HuH-7 (cell line): Measurements from ENCODE around the gene HMGXB3.

ENCODE experiments used
- DNase-seq: peaks from one replicate; pipeline ENCODE4 v3.0.0; 2011; ENCODE audit warnings: low spot score

Gene HMGXB3

DNA sequence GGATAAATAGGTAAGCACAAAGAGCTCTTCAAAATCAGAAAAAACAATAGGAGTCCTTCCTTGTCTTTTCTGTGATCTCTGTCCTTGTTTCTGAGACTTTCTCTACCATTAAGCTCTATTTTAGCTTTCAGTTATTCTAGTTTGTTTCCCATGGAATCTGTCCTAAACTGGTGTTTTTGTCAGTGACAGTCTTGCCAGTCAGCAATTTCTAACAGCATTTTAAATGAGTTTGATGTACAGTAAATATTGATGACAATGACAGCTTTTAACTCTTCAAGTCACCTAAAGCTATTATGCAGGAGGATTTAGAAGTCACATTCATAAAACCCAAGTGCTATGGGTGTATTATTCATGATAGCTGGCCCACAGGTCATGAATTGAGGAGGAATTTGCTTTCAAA is 18.0 kb upstream of the HMGXB3 start:
- no peak for DNase-seq

DNA sequence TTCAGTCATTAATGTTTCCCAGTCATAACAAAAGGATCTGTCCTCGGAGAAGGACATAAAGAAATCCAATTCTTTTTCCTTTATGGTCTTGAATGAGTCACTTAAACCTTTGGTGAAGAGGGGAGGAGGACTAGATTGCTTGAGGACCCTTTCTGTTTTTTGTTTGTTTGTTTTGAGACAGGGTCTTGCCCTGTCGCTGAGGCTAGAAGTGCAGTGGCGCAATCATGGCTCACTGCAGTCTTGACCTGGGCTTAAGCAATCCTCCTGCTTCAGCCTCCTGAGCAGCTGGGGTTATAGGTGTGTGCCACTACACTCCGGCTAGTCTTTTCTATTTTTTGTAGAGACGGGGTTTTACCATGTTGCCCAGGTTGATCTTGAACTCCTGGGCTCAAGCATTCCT is 12.4 kb upstream of the HMGXB3 start:
- no peak for DNase-seq

DNA sequence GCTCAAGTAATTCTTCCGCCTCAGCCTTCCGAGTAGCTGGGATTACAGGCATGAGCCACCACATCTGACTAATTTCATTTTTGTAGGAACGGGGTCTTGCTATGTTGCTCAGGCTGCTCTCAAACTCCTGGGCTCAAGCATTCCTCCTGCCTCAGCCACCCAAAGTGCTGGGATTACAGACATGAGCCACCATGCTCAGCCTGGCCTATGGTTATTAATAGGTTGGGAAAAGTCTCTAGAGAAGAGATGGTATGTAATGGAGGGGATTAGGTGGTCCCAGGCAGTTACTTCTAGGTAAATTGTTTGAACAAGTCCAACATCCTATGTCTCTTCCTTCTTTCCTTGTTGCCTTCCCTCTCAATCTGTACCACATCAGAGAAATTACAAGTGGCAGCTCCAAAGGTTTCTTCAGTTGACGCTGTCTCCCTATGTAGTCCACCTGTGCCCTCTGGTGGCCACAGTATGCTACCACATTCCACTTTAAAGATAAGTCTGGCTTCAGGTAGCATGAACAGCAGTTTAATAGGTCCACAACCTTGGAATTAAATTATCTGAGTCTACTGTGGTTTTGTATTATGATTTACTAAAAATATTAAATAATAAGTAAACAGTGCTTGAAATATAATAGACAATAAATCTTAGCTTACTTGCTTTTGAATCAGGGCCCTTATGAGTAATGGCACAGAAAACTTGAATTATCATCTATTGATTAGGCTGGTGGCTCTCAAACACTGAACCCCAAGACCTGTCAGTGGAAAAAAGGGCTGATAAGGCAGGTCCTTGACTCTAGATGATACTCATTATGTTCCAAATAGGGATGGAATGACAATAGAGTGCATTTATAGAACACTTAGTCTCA is 9.8 kb upstream of the HMGXB3 start:
- peak; percentile 48 for DNase-seq

DNA sequence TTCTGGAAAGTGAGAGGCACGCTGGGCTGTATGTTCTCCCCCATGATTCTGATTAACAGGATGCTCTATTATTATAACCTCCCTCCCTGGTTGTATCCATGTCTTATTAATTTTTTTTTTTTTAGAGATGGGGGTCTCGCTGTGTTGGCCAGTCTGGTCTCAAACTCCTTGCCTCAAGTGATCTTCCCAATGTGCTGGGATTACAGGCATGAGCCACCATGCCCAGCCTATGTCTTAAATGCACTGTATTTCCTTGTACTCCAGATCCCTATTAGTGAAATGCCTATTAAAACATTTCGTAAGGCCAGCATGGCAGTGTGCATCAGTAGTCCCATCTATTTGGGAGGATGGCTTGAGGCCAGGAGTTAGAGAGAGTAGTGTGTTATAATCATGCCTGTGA is 7.1 kb upstream of the HMGXB3 start:
- no peak for DNase-seq

DNA sequence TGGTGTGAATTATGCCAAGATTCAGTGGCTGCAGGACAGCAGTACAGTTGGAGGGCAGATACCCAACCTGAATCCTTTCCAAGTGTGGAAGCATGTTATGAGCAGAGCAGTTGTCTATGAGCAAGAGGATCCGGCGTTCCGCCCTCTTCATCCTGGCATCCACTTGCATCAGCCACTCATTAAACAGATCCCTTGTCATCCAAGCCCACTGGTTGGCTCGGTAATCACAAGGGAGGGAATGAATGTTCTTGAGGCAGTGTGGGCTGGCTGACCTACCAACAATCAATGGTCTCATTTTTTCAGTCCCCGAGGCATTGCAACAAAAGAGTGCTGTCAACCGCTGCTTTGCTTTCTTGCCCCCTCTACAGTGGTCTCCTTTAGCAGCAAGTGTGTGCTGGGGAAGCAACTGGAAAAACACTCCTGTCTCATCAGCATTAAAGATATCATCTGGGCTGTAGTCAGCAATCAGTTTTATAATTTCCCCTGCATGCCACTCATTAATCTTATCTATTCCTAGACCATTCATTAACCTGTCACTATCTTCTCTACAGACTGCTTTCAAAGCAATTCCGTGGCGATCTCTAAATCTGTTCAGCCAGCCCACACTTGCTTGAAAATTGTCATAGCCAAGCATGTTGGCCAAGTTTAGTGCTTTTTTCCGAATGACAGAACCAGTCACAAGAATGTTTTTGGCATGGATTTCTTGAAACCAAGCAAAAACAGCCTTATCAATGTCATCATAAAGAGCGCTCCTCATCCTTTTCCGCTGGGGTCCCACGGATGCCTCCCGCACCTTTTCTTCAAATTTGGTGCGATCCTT is 4.9 kb upstream of the HMGXB3 start:
- no peak for DNase-seq

DNA sequence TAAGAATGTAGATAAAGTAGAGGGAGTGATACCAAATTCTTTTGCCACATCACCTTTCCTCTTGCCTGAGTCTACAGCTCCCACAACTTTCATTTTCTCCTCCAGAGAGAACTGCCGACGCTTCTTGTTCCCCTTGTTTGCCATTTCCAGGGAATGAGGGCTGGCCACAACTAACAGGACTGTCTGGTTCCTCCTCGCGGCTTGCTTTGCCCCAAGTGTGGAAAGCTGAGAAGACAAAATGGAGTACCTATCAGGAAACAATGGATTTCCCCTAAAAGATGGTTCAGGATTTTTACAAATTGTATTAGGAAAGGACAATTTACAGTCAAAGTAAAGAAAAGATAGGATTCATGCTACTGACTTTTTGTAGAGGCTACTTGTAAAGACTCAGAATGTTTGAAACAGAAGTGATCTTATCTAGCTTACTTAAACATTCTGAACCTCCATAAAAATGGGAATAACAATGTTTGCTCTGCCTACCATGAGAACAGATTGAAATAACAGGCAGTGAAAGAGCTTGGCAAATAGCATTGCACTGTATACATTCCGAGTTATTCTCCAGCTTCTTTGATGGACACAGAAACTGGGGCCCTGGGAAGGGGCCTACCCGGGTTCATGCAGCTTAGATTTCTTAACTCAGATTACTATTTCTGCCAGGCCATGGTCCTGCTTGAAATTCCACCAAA is 4.2 kb upstream of the HMGXB3 start:
- no peak for DNase-seq

DNA sequence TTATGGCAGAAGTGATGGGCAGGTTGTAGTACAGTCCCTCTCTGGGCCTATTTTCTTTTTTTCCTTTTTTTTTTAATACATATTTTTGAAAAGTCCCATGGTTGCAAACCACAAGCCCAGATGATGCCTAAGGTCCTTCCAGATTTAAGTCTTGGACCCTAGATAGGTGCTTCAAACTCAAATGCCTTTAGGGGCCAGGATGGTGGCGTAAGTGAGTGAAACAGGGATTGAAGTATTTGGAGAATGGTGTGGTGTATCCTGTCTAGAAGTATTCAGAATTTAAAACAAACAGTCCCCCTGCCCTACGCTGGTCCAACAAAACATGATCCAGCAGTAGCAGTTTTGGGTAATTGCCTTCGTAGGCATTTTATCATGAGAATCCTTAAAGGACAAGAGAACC is 2.3 kb upstream of the HMGXB3 start:
- no peak for DNase-seq

DNA sequence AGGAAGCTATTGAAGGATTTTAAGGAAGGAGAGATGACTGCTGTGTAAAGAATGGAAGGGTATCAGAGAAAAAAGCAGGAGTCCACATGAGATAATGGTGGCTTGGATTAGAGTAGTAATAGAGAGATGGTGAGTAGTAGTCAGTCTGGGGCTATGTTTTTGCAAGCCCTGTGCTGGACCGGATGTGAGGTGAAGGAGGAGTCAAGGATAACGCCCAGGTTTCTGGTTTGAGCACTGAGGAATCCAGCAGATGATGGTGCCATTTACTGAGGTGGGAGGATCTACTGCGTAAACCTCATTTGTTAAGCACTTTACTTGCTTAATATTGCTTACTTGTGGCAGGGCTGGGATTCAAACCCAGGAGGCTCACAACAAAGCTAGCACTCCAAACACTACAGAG is 1.2 kb upstream of the HMGXB3 start:
- DNase-seq: no peak

DNA sequence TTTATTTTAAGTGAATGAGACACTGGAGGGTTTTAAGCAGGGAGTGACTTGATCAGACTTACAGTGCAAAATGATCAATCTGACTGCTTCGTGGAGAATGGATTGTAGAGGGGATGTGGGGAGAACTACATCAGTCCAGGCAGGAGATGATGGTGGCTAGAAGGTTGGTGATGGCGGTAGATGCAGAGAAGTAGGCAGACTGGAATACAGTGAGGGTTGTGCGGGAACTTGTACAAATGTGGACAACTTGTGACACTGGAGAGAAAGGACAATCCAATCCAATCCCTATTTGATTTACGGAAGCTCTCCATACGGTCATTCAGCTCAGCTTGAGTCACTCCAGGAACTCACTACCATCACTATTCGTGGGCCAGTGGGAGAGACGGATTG is 678 bp upstream of the HMGXB3 start:
- DNase-seq: no peak

DNA sequence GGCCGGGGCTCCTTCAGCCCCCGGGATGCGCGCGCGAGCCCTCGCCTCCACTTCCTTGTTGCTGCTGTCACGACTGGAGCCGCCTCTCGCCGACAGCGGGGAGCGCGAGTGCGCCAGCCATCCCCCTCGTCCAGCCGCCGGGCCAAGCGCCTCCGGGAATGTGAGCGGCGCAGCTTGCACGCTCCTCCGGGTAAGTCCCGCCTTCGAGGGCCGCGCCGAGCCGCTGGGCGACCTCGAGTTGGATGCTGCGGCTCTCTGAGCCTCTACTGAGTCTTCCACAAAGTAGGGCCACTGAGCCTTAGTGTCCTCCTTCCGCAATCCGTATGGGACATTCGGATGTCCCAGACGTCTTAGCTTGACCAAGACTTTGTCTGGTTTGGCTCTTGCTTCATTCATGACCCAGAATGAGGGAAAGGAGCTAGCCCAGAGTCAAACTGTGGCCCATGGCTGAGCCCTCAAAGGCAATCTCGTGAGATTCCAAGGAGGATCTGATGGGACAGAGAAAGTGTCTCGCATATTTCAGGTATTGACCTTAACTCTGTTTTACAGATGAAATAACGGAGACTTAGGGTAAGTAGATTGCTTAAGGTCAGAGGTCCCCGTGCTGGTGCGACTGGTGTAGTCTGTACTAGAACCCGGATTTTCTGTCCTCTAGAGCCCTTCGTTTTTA is 586 bp downstream of the HMGXB3 start:
- DNase-seq: no peak

DNA sequence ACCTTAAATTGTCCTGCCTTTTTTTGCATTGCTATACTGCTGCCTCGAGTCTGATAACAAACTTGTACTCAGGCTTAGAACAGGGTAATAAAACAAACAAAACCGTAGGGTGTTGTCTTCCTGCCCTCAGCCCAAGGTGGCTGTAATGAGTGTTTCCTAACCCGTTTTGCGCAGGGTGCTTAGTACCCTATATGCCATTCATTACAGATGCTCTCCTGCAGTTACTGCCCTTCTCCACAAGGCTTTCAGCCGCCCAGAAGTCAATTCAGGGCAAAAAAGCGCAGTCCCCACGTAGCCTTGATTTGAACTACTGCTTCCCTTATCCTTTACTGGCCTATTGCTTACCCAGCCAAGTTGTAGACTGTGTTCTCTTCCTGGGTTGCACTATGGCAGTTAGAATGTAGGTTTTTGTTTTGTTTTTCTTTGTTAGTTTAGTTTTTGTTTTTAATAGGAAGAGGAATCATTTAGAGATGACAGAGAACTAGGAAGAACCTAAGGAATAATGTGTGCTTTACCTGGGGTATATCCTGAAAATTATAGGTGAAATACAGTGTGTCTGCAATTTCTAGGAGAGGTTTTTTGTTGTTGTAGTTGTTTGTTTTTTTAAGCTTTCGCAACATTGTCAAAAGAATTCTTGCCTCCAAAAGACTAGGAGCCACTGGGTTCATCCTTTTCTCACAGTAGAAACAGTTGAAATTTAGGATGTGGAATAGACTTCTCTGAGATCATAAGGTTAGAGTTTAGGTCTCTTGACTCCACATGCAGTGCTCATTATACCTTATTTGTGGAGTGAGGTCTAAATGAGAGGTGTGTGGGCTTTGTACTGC is 1.3 kb downstream of the HMGXB3 start:
- peak; percentile 75 for DNase-seq

DNA sequence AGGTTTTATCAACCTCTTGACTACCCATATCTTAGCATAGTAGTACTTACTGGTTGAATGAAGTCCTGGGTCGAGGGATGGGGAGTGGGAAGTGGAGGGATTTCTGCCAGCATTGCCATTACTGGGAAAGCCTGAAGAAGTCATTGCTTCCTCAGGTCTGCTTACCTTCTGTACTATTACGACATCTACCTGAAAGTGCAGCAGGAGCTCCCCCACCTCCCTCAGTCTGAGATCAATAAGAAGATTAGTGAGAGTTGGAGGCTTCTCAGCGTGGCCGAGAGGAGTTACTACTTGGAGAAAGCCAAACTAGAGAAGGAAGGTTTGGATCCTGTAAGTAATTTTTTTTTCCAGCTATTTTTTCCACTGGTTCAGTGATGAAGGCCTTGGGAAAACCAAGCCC is 5.8 kb downstream of the HMGXB3 start:
- no peak for DNase-seq

DNA sequence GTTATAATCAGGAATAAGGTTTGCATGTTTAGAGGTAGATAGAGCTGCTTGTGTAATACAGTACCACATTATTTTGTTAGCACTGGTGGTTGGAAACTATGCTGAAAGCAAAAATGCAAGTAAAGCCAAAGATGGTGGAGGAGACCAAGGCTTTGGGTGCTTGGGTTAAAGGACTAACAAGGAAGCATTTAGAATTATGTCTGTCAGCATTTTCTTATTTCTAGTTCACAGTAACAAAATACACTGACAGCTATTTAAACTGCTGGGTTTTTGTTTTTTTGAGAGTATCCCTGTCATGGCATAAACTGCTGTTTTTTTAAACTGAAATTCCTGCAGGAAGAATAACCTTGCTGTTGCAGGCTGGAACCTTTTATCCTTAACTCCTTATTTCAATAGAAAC is 6.5 kb downstream of the HMGXB3 start:
- DNase-seq: no peak

DNA sequence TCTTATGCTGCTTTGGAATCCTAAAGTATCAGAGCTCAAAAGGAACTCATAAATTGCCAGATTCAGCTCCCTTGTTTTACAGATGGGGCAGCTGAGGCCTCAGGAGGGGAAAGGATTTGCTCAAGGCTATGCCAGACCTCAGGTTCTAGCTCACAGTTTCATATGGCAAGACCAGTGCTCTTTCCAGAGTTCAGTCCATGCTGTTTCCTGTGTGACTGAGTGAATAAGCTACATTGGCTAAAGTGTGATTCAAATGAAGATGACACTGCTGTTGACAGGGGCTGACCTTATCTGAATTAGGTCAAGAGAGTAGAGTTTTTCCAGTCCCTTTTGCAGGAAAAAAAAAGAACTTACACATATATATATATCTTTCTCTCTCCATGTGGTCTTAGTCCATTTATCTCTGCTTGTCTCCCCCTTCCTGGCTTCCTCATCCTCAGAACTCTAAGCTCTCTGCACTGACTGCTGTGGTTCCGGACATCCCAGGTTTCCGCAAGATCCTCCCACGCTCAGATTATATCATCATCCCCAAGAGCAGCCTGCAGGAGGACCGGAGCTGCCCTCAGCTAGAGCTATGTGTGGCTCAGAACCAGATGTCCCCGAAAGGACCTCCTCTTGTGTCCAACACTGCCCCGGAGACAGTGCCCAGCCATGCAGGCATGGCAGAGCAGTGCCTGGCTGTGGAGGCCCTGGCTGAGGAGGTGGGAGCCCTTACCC is 9.3 kb downstream of the HMGXB3 start:
- DNase-seq: no peak

DNA sequence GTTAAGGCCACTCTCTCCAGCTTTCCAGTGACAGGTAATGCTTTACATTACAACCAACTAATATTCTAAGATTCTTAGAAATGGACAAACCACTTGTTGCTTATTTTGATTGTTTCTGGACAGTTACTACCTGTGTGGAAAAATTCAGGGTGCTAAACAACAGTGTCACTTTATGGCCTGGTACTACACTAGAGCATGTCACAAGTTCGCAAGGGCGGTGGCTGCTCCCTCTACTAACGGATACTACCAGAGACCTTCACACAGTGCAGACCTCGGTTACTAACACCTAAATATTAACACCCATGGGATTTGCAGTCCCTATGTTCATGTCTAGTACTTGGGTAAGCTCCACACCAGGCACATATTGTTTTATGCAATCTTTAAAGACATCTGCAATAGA is 13.4 kb downstream of the HMGXB3 start:
- DNase-seq: no peak

DNA sequence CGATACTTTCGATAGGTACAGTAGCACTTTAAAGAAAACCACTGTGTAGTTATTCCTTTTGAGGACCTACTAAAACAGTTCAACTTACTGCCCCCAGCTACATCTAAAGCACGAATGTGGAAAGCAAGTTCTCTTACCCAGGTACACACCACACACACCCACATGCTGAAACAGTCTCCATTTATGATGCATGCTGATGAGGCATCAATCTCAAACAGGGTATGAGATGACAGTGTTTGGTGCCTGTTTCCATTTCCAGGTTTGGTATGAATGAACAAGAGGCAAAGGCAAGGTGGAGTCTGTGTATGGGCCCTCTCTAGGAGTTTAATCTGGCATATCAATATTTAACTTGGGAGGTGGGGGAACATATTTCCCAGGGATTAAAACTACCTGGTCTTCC is 13.9 kb downstream of the HMGXB3 start:
- DNase-seq: no peak

DNA sequence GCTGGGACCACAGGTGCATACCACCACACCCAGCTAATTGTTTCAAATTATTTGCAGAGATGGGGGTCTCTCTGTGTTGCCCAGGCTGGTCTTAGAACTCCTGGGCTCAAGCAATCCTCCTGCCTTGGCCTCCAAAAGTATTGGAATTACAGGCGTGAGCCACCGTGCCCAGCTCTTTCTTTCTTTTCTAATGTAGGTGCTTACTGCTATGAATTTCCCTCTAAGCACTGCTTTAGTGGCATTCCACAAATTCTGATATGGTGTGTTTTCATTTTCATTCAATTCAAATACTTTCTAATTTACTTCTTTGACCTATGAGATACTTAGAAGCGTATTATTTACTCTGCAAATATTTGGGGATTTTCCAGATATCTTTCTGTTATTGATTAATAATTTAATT is 14.9 kb downstream of the HMGXB3 start:
- DNase-seq: no peak

DNA sequence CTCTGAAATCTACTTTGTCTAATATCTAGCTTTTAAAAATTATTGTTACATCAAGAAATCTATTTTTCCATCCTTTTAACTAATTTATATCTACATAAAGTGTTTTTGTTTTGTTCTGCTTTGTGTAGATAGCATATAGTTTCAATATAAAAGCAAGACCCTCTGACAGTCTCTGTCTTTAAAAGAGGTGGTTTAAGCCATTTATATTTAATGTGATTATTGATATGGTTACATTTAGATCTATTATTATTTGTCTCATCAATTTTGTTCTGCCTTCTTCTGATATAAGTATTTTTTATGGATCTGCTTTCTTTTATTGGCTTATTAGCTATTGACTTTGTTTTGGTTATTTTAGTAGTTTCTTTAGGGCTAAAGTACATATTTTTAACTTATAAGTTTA is 16.0 kb downstream of the HMGXB3 start:
- DNase-seq: no peak

DNA sequence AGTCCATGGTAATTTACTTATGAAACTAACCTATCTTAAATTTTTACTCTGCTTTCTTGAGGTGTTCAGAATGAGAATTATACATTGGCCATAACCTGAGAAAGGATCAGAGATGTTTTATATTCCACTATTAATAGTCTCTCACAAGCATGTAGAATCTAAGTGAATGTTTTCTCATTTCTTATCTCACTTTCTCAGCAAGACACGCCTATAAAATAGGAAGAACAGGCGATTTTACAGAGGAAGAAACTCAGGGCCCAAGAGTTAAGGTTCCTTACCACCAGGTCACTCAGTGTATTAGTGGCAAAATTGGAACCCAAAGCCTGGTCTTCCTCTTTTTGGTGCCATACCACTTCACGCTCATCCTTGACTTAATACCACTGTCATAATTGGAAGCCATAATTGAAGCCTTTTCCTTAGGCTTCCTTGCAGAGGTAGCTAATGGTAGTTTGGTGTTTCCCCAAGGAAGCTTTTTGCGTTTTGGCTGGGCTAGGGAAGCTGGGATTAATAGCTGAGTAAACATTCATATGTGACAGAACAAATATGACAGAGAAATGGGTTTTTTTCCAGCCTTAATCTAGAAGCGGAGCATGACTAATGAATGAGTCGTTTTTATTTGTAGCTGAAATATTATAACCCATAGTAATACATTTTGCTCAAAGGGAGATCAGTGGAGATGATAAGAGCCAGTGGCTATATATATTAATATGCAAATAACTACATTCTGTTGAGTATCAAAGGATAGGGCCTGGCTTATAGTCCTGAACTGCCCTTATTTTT is 16.9 kb downstream of the HMGXB3 start:
- DNase-seq: no peak

DNA sequence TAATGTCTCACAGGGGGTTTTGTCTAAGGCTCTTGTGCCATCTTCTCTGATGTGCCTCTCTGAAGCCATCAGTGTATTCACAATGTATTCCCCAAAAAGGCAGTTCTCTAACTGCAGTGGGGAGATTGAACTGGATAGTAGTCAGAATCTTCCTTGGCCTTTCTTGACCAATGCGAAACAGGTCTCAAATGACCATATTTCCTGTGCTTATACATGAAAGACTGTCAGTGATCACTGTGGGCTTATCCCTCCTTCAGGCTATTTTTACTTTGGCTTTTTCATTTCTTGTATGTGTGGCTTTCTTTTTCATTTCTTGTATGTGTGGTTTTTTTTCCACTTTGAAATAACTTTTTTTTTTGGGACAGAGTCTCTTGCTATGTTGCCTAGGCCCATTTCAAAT is 19.7 kb downstream of the HMGXB3 start:
- DNase-seq: no peak
